OCI-LY7 (cell line): ENCODE results near the gene PATE2. TPM values are rescaled to one million over a fixed set of nuclear protein-coding genes. Genes with fewer than 3 reads are reported as not detected.

ENCODE experiments used
- BruUV-seq: library from RNA; stranded (reverse); fragments of 400-500 nt; replicated peaks from 2 replicates; lab custom pipeline; 2021; lab: Mats Ljungman, UMichigan
- CTCF ChIA-PET: fragments of 300-600 bp; sonication (Branson Sonifier 250); formaldehyde crosslinking; loops from one replicate; lab custom pipeline; 2022; ENCODE audit warnings: antibody characterized with exemption; ENCODE audit not compliant: unreplicated experiment; lab: Charles Lee
- POLR2A ChIA-PET: fragments of 300-600 bp; sonication (Branson Sonifier 250); formaldehyde crosslinking; loops from one replicate; lab custom pipeline; 2022; ENCODE audit warnings: antibody characterized with exemption; lab: Charles Lee
- DNase-seq: peaks from one replicate; pipeline ENCODE4 v3.0.0-alpha.2; 2015; ENCODE audit warnings: low spot score
- H2AFZ ChIP-seq: fragments of 200-600 bp; sonication (generic), shearing (Covaris generic); 2 replicates; pipeline ENCODE4 v1.6.1; 2014; ENCODE audit warnings: mild to moderate bottlenecking, antibody characterized with exemption, low read length, moderate library complexity
- H3K27ac ChIP-seq: fragments of 200-600 bp; sonication (generic); 2 replicates; pipeline ENCODE4 v1.5.1; 2014; ENCODE audit warnings: mixed run types, low read depth, mild to moderate bottlenecking, moderate library complexity, low read length, inconsistent platforms; ENCODE audit not compliant: poor library complexity, severe bottlenecking
- H3K36me3 ChIP-seq: fragments of 200-600 bp; sonication (generic); 2 replicates; pipeline ENCODE4 v1.6.1; 2014; ENCODE audit warnings: mild to moderate bottlenecking, antibody characterized with exemption, low read length, moderate library complexity, mixed read lengths; ENCODE audit not compliant: insufficient read depth
- H3K4me1 ChIP-seq: fragments of 200-600 bp; sonication (generic); 2 replicates; pipeline ENCODE4 v1.5.1; 2014; ENCODE audit warnings: mild to moderate bottlenecking, low read length; ENCODE audit not compliant: insufficient read depth, poor library complexity, severe bottlenecking
- H3K4me2 ChIP-seq: fragments of 200-600 bp; sonication (generic); 2 replicates; pipeline ENCODE4 v1.6.1; 2014; ENCODE audit warnings: mild to moderate bottlenecking, low read length
- H3K4me3 ChIP-seq: fragments of 200-600 bp; sonication (generic); 2 replicates; pipeline ENCODE4 v1.5.1; 2014; ENCODE audit warnings: mild to moderate bottlenecking, low read depth, low read length; ENCODE audit not compliant: poor library complexity, severe bottlenecking
- H3K79me2 ChIP-seq: fragments of 200-600 bp; sonication (generic); 2 replicates; pipeline ENCODE4 v1.6.1; 2016; ENCODE audit warnings: low read depth, mild to moderate bottlenecking, low read length, moderate library complexity, mixed read lengths; ENCODE audit not compliant: insufficient read depth
- H3K9me2 ChIP-seq: fragments of 200-600 bp; sonication (generic); 2 replicates; pipeline ENCODE4 v1.6.1; 2016; ENCODE audit warnings: mild to moderate bottlenecking, low read length, mixed read lengths; ENCODE audit not compliant: insufficient read depth
- H3K9me3 ChIP-seq: fragments of 200-600 bp; sonication (generic); 2 replicates; pipeline ENCODE4 v1.6.1; 2014; ENCODE audit warnings: mild to moderate bottlenecking, mixed run types, low read length, mixed read lengths
- H4K20me1 ChIP-seq: fragments of 200-600 bp; sonication (generic); 2 replicates; pipeline ENCODE4 v1.6.1; 2014; ENCODE audit warnings: mild to moderate bottlenecking, antibody characterized with exemption, low read length, moderate library complexity, mixed read lengths; ENCODE audit not compliant: insufficient read depth
- EZH2phosphoT487 ChIP-seq: fragments of 200-600 bp; sonication (generic); IDR thresholded peaks from 2 replicates; pipeline ENCODE4 v1.6.1; 2018; ENCODE audit warnings: low read depth, borderline replicate concordance, mild to moderate bottlenecking, mixed run types, antibody characterized with exemption, low read length, moderate library complexity, mixed read lengths
- intact Hi-C: fragments of 100-400 bp; cut with micrococcal nuclease; formaldehyde crosslinking; loops from one replicate; pipeline ENCODE4 v1.10.0; 2022; ENCODE audit not compliant: unreplicated experiment
- total RNA-seq, 2 experiments: library from RNA; depleted of rRNA in 1 of 2; stranded (reverse); fragments of >200 nt in 1 of 2; shearing (Covaris generic) in 1 of 2; gene quantifications; 2 replicates each; pipeline ENCODE4 v1.2.3, GENCODE V29; 2014 to 2022
- TF ChIP-seq, protein P1 (sequence below): fragments of 200-600 bp; sonication (generic); conservative IDR thresholded peaks from 2 replicates; pipeline ENCODE4 v1.5.1; 2014; ENCODE audit warnings: mild to moderate bottlenecking, antibody characterized with exemption, low read length, moderate library complexity, mixed read lengths

The PATE2 gene
- total RNA-seq, 2 experiments from 2014 or later, result 1.4 to 1.6 TPM

DNA sequence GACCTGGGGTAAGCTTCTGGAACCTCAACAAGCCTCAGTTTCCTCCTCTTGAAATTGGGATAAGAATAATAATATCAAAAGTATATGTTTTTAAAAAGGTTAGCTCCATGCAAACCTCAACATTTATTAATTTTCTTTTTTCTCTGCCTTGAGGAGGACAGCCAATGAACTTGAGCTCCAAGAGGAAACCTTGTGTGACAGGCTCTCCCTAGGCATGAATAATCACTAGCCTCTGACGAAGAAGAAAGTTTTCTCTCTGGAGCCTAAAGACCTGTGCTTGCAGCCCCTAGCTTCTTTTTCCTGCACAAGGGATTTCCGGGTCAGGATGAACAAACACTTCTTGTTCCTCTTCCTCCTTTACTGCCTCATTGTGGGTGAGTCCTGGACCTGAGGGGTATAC is 9.2 kb upstream of the PATE2 start, which contains the start of gene PATE3:
Gene PATE3 (plus strand): TSS at position 301 of the 400 bp plus-strand sequence. CDS start 25 bp downstream, at position 326.
- Histone ChIP-seq H2AFZ (no peak within 1 kb of the TSS), H3K4me1 (no peaks in the 10 kb centered on the region), H3K27ac (no peak within 1 kb of the TSS), H3K36me3 (no peaks in the 10 kb centered on the region), H3K79me2 (no peaks in the 10 kb centered on the region), H3K9me2 (no peaks in the 10 kb centered on the region), H4K20me1 (no peaks in the 10 kb centered on the region), H3K4me3 (no peak within 1 kb of the TSS), H3K4me2 (no peak within 1 kb of the TSS), H3K9me3 (no peaks in the 10 kb centered on the region)
- ChIA-PET POLR2A (no interaction called here), CTCF (no interaction called here)
- no peak for TF ChIP-seq EZH2phosphoT487
- TF ChIP-seq, protein P1, sequence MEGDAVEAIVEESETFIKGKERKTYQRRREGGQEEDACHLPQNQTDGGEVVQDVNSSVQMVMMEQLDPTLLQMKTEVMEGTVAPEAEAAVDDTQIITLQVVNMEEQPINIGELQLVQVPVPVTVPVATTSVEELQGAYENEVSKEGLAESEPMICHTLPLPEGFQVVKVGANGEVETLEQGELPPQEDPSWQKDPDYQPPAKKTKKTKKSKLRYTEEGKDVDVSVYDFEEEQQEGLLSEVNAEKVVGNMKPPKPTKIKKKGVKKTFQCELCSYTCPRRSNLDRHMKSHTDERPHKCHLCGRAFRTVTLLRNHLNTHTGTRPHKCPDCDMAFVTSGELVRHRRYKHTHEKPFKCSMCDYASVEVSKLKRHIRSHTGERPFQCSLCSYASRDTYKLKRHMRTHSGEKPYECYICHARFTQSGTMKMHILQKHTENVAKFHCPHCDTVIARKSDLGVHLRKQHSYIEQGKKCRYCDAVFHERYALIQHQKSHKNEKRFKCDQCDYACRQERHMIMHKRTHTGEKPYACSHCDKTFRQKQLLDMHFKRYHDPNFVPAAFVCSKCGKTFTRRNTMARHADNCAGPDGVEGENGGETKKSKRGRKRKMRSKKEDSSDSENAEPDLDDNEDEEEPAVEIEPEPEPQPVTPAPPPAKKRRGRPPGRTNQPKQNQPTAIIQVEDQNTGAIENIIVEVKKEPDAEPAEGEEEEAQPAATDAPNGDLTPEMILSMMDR, result no peak
- no TSS peak for BruUV-seq
- intact Hi-C loops, result no loop called here
- no peak for DNase-seq

DNA sequence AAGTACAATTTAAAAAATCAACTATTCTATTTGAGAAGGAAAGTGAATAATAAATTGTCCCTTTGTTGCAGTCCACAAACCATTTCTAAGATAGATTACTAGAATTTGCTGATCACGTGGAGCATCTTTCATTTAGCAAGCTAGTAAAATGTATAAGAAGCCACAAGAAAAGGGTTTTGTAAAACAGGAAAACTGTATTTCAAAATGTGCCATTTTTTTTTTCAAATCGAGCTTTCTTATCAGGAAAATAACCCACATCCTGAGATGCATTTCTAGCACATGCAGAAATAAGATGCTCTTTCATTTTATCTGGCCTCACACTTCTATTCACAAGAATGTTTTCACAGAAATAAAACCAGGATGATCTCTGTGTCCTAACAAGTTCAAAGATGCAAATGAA is 6.0 kb upstream of the PATE2 start:
- TF ChIP-seq, protein P1, result no peak
- no peak for TF ChIP-seq EZH2phosphoT487
- Histone ChIP-seq H3K4me1 (no peaks in the 10 kb centered on the region), H4K20me1 (no peaks in the 10 kb centered on the region), H2AFZ (no peak overlapping the region), H3K4me2 (no peak overlapping the region), H3K36me3 (no peaks in the 10 kb centered on the region), H3K9me3 (no peaks in the 10 kb centered on the region), H3K4me3 (no peak overlapping the region), H3K79me2 (no peaks in the 10 kb centered on the region), H3K27ac (no peak overlapping the region), H3K9me2 (no peaks in the 10 kb centered on the region)
- ChIA-PET POLR2A (no interaction called here), CTCF (no interaction called here)
- intact Hi-C loops, result no loop called here
- no TSS peak for BruUV-seq
- DNase-seq, result no peak

GRCh38 chr11:125777309-125777708 is 1.3 kb downstream of the PATE2 start:
- intact Hi-C loops, result no loop called here
- no TSS peak for BruUV-seq

More at GRCh38 chr11:125777309-125777708, 1.3 kb downstream of the PATE2 start:
- DNase-seq, result no peak
- TF ChIP-seq, protein P1, result no peak
- TF ChIP-seq EZH2phosphoT487, result no peak
- ChIA-PET POLR2A (interaction anchor here (0.9 kb wide), 1 partner anchor 19 kb away, joined by 3 read pairs; no protein-coding TSS in a partner anchor), CTCF (no interaction called here)
- H3K9me3 ChIP-seq, result no peaks in the 10 kb centered on the region
- no peaks in the 10 kb centered on the region for H4K20me1 ChIP-seq
- no peak overlapping the region for H3K4me2 ChIP-seq
- H3K4me1 ChIP-seq, result no peaks in the 10 kb centered on the region
- H3K36me3 ChIP-seq, result no peaks in the 10 kb centered on the region
- no peak overlapping the region for H3K4me3 ChIP-seq
- no peak overlapping the region for H2AFZ ChIP-seq
- H3K9me2 ChIP-seq, result no peaks in the 10 kb centered on the region
- no peak overlapping the region for H3K27ac ChIP-seq
- no peaks in the 10 kb centered on the region for H3K79me2 ChIP-seq
